HG03280 (cell line): ENCODE results near the gene SIK2.

Source experiments
- ATAC-seq: cut with Tn5 transposase; IDR thresholded peaks from one replicate; pipeline ENCODE4 v1.9.1; 2021; ENCODE audit warnings: mild to moderate bottlenecking, moderate library complexity; ENCODE audit not compliant: unreplicated experiment

Gene SIK2

DNA sequence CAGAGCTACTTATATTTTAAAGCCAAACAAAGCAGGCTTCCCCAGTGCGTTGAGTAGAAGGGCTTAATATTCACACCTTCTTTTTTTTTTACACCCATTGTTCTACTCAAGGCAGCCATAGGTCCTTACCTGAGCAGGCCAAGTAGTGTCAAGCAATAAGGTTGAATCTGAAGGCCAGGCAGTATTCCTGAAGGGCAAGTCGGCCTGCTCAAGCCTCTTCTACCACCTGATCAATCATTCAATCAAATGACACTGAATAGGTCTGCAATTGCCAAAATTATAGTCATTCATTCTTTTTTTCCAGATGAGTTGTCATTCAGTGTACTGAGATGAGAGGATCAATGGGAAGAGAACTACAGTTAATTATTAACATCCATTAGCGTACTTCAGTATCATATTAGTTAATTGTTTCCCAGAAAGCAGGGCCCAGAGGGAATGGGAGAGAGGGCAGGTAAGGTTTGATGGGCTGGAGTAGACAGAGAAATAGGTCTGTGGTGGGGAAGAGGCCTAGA lies 175.9 kb downstream of the SIK2 start:
- no peak for ATAC-seq

- no peak for ATAC-seq
Observed at GRCh38 chr11:111779118-111779517, 176.9 kb downstream of the SIK2 start.
